ENCODE results near the gene DIP2B. TPM values are rescaled to one million over a fixed set of nuclear protein-coding genes. Genes with fewer than 3 reads are reported as not detected.

Gene DIP2B
- polyA plus RNA-seq, 3 donors = 3.5 to 12.3 (median 6.5) TPM

DNA sequence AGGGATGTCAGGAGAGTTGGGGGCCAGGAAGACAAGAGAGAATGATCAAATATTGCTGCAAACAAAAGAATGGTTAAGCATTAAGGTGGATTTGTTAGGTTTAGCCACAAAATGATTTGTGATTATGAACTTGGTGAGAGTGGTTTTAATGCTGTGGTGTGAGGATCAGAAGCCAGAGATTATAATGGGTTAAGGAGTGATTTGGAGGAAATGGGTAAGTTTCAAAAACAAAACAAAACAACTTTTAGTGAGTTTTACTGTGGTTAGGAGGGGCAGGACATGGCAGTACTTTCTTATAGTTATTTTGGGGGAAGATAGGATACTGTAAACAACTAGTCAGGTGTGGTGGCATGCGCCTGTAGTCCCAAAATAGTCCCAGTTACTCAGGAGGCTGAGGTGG lies 24.0 kb downstream of the DIP2B start:
- DNase-seq = no peak
- peaks cover 93% of the 10 kb centered on the region for H3K79me2 ChIP-seq (ENCODE audit: insufficient read depth, low read length)
- H3K27me3 ChIP-seq (ENCODE audit: control insufficient read depth in 2 of 2, insufficient read depth in 2 of 2, low read length in 2 of 2) = no peaks in the 10 kb centered on the region
- WGBS (ENCODE audit: insufficient coverage) = 100% methylated on average over 1 of the region's 1 CpG
- peak overlapping the region in 1 of 2 donors; percentile 30 for H3K27ac ChIP-seq (ENCODE audit: low read depth in 1 of 2, low read length in 2 of 2)
- TF ChIP-seq CTCF (IDR thresholded peaks at IDR 0.05) = no peak
- H3K4me2 ChIP-seq (replicated peaks; ENCODE audit: extremely low read depth, low read length, poor library complexity, severe bottlenecking) = no peak overlapping the region
- H3K36me3 ChIP-seq (replicated peaks in 1 of 2; ENCODE audit: control insufficient read depth in 1 of 2, insufficient read depth in 2 of 2, low read length in 2 of 2) = peaks cover 0 to 16% of the 10 kb centered on the region in 2 donors
- H3K4me1 ChIP-seq (ENCODE audit: control insufficient read depth in 1 of 2, insufficient read depth in 2 of 2, low read length in 2 of 2) = peaks cover 47 to 52% of the 10 kb centered on the region in 2 donors
- H3K9ac ChIP-seq (ENCODE audit: insufficient read depth, low read length, poor library complexity, severe bottlenecking) = no peak overlapping the region
- H3K27me3 Mint-ChIP-seq (ENCODE audit: low read depth in 3 of 3) = peaks cover 0 to 2% (median 0%) of the 10 kb centered on the region in 3 donors
- peaks cover 97% of the 10 kb centered on the region for H4K20me1 ChIP-seq (ENCODE audit: insufficient read depth, low read length)
- H3K9me3 Mint-ChIP-seq = no peaks in the 10 kb centered on the region
- H3K4me1 Mint-ChIP-seq = peaks cover 31% of the 10 kb centered on the region
- peak overlapping the region in 4 of 7 donors; percentile 0 to 60 (median 16) for H3K27ac Mint-ChIP-seq
- no peak overlapping the region for H3K4me3 Mint-ChIP-seq
- intact Hi-C loops (cut with micrococcal nuclease) = loop anchor here in 1 of 2 donors (10.0 kb wide), 1 partner anchor 46 kb away; no protein-coding TSS in a partner anchor
- no peak overlapping the region for H3K4me3 ChIP-seq (replicated peaks in 1 of 3; ENCODE audit: low read depth in 2 of 3, low read length in 3 of 3)
- peaks cover 7 to 16% of the 10 kb centered on the region in 2 donors for H3K36me3 Mint-ChIP-seq
- H3K9me3 ChIP-seq (replicated peaks in 1 of 2; ENCODE audit: control insufficient read depth in 1 of 2, insufficient read depth in 1 of 2, low read length in 2 of 2) = no peaks in the 10 kb centered on the region
- H2AFZ ChIP-seq (ENCODE audit: insufficient read depth, low read depth, low read length, poor library complexity, severe bottlenecking) = no peak overlapping the region

GRCh38 chr12:50529345-50529744 lies 24.6 kb downstream of the DIP2B start:
- Histone ChIP-seq H3K79me2 (ENCODE audit: insufficient read depth, low read length) (peaks cover 93% of the 10 kb centered on the region), H3K4me1 (ENCODE audit: control insufficient read depth in 1 of 2, insufficient read depth in 2 of 2, low read length in 2 of 2) (peaks cover 46 to 52% of the 10 kb centered on the region in 2 donors), H2AFZ (ENCODE audit: insufficient read depth, low read depth, low read length, poor library complexity, severe bottlenecking) (no peak overlapping the region), H3K4me3 (replicated peaks in 1 of 3; ENCODE audit: low read depth in 2 of 3, low read length in 3 of 3) (no peak overlapping the region), H3K9me3 (replicated peaks in 1 of 2; ENCODE audit: control insufficient read depth in 1 of 2, insufficient read depth in 1 of 2, low read length in 2 of 2) (no peaks in the 10 kb centered on the region), H3K4me2 (replicated peaks; ENCODE audit: extremely low read depth, low read length, poor library complexity, severe bottlenecking) (no peak overlapping the region), H3K27me3 (ENCODE audit: control insufficient read depth in 2 of 2, insufficient read depth in 2 of 2, low read length in 2 of 2) (no peaks in the 10 kb centered on the region), H3K27ac (ENCODE audit: low read depth in 1 of 2, low read length in 2 of 2) (peak overlapping the region in 1 of 2 donors; percentile 30), H3K9ac (ENCODE audit: insufficient read depth, low read length, poor library complexity, severe bottlenecking) (no peak overlapping the region), H4K20me1 (ENCODE audit: insufficient read depth, low read length) (peaks cover 97% of the 10 kb centered on the region), H3K36me3 (replicated peaks in 1 of 2; ENCODE audit: control insufficient read depth in 1 of 2, insufficient read depth in 2 of 2, low read length in 2 of 2) (peaks cover 0 to 16% of the 10 kb centered on the region in 2 donors)
- H3K9me3 Mint-ChIP-seq = no peaks in the 10 kb centered on the region
- peaks cover 7 to 12% of the 10 kb centered on the region in 2 donors for H3K36me3 Mint-ChIP-seq
- 96% methylated on average over 2 of the region's 3 CpGs for whole genome bisulfite sequencing (ENCODE audit: insufficient coverage)
- peaks cover 31% of the 10 kb centered on the region for H3K4me1 Mint-ChIP-seq
- peaks cover 0 to 2% (median 0%) of the 10 kb centered on the region in 3 donors for H3K27me3 Mint-ChIP-seq (ENCODE audit: low read depth in 3 of 3)
- peak overlapping the region in 4 of 7 donors; percentile 3 to 66 (median 46) for H3K27ac Mint-ChIP-seq
- no peak overlapping the region for H3K4me3 Mint-ChIP-seq
- peak in 1 of 3 donors; percentile 29 for DNase-seq
- intact Hi-C loops (cut with micrococcal nuclease) = loop anchor here in 1 of 2 donors (10.0 kb wide), 1 partner anchor 45 kb away; no protein-coding TSS in a partner anchor
- TF ChIP-seq CTCF (IDR thresholded peaks at IDR 0.05) = no peak

All from CD14-positive monocyte (primary cell).